ENCODE results near the gene FBN1.

DNA sequence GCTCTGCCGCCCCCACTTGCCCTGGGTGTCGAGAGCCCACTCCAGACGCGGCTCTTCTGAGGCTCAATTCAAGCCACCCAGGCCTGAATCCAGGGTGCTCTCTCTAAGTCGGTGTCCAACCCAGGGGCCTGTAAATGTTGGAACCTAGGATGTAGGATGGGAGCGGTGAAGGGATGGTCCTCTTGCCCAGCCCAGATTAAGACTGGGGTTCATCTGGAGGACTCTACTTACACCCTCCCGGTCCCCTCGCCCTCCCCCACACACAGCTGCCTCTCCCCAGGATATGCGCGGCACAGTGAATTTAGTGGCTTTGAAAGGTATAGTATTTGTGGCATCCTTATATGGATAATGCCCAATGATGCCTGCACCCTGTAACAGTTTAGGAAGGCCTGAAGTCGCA is 822 bp upstream of the FBN1 start:
- no peak for TF ChIP-seq CTCF (IDR thresholded peaks at IDR 0.05; ENCODE audit: low read length)
- TF ChIP-seq EZH2 (optimal IDR thresholded peaks at IDR 0.05; ENCODE audit: low read depth, low read length): no peak
- TF ChIP-seq EZH2phosphoT487 (IDR thresholded peaks at IDR 0.05; ENCODE audit: low read length): no peak

Measured in MM.1S (cell line).